GM19463 (cell line): ENCODE measurements around the gene ROR1.
"Not testable (repeated sequence)": the region's sequence is repeated elsewhere in the genome, so short reads cannot be mapped to it uniquely, and the experiment has no call there.

Experiments used
- ATAC-seq: cut with Tn5 transposase; IDR thresholded peaks from one replicate; pipeline ENCODE4 v1.9.1; 2021; ENCODE audit warnings: mild to moderate bottlenecking, moderate library complexity; ENCODE audit not compliant: unreplicated experiment

ROR1 gene

GRCh38 chr1:64080941-64081562 lies 307.2 kb downstream of the ROR1 start:
- no peak for ATAC-seq

- no peak for ATAC-seq
Observed at GRCh38 chr1:64082459-64082858, 308.6 kb downstream of the ROR1 start.

DNA sequence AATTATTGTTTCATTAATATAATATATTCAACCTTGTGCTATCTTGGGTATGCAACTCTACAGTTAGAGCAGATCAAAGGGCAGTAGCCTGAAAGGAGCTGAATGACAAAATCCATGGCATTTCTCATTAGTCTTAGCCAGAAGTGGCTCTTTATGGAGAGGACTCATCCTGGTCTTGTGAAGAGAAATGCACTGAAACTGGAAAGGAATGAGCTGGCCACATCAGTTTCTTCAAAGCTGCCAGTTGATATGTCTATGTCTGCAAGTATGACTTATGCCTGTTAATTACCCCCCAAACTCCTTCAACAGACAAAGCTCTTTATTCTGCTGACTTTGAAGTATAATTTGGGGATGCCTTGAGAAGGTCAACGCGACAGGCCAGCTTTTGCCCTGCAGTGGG lies 310.6 kb downstream of the ROR1 start:
- no peak for ATAC-seq

DNA sequence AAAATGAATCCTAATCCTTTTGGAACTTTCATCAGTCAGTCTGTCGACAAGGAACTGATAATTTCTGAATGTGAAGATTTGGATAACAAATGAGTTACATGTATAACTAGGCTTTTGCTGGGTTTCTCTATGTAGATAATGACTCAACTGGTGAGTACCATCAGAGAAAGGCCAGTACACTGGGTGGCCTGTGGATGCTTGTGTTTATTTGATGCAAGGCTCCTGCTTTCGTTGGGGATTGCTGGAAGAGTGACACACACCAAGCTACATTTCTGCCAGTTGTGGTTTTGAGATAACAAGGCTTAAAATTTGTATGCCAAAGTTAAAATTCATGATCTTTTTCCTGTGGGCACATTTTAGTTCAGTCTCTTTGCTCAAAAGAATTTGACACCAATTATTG lies 314.0 kb downstream of the ROR1 start:
- ATAC-seq: no peak

DNA sequence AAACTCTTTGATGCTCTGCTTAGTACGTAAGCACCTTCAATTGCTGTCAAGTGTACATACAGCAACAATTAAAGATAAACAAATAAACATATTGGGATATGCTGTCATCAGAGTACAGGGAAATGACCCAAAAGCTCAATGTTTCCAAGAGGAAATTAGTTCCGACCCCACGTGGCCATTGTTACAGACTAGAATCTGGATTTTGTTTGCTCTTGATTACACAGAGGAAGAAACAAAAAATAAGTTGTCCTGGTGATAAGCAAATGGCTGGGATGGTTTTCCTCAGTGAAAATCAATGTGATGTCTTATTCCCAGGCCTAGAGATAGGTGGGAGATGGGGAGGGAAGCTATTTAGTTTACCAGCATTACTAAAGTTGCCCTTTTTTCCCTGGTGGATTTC lies 316.6 kb downstream of the ROR1 start:
- no peak for ATAC-seq

- no peak for ATAC-seq
Observed at GRCh38 chr1:64092851-64093371, 319.1 kb downstream of the ROR1 start.

DNA sequence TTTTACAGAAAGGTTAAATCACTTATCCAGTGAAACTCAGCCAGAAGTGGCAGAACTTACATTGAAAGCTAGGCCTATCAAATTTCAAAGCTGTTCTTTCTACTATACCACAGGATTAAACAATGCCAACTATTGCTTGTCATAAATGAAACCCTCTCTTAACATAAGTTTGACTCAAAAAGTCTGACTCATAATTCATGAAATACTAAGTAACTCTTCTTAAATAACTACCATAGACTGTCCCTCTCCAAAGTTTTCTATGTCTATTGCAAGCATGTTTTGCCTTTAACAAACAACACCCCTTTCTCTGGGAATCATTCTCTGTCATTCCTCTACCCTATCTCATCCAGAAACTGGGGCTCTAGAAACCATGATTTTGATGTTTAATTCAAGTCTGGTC lies 320.1 kb downstream of the ROR1 start:
- ATAC-seq: no peak

- ATAC-seq: no peak
Observed at GRCh38 chr1:64095832-64096231, 322.0 kb downstream of the ROR1 start.

- no peak for ATAC-seq
Observed at GRCh38 chr1:64097859-64098258, 324.0 kb downstream of the ROR1 start.

DNA sequence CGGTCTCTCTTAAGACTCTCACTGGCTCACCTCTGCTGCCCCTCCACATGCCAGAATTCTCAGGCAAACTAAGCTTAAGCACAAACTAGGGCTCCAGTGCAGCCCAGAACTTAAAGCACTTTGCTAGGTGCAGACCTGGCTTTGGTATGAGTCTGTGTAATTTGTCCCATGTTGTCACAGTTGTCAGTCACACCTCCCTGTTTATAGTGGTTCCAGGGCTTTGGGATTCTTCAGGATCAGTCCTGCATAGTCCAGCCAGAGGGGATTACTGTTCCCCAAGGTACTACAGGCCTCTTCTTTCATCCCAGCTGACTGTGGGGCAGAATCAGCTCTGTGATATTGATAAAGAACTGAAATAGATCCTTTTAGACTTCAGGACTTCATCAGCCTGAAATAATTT lies 324.6 kb downstream of the ROR1 start:
- no peak for ATAC-seq

DNA sequence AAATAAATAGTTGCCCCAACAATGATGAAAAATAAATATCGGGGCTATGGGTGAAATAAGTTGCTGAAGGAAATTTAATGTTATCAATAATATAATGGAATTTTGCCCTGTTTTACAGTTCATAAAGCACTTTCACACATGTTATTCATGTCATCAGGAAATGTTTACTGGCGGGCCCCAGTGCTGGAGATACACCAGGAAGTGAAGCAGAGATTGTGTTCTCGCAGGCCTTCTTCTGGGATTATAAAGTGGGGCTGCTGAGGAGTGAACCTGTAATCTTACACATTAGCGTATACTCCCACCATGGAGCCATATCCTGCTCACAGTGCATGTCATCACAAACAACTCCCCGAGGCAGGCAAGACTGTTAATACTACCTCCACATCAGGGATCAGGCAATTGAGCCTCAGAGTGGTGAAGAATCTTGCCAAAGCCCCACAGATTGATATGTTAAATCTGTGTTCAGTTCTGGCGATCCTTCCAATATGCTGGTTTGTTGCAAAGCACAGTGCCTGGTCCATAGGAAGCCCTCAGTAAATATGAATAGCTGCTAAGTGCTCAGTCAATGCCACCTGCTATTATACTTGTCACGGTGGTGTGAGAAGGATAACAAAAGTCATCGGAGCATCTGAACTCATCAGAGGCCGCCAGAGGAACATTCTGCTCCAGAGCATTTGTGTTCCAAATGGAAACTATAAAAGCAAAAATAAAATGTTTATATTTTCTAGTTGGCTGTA lies 325.2 kb downstream of the ROR1 start:
- ATAC-seq: no peak

DNA sequence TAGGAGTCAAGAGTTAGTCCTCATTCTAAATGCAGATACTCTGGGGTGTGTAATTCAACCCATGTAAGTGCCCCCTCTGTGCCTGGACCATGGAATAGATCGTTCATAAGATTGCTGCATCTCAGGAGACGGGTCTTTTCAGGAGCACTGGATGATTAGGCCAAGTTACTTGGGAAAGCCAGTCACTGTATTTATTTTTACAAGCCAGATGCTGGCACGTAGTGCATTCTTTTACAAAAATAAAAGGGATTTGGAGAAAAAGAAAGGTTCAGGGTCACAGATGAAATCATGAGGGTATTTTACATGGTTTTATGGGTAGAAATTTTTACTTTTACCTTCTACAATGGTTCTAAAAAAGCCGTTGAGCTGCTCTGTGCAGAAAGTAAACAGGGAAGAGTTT lies 327.0 kb downstream of the ROR1 start:
- no peak for ATAC-seq

GRCh38 chr1:64104585-64104984 lies 330.8 kb downstream of the ROR1 start:
- ATAC-seq: not testable (repeated sequence)

DNA sequence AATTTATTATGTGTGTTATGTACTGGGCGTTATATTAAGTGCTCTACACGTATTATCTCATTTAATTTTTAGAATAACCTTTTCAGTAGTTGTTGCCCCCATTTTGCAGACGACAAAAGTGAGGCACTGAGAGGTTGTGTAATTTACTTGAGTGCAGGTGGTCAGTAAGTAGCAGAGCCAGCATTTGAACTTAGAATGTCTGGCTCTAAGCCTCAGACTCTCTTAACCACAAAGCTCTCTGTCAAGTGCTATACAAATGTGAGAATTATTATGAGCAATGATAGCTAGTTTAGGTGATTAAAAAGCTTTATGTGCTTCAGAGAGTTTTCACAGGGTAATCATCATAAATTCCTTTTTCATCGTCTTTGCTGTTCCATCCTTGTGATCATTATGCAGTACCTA lies 333.3 kb downstream of the ROR1 start:
- no peak for ATAC-seq

DNA sequence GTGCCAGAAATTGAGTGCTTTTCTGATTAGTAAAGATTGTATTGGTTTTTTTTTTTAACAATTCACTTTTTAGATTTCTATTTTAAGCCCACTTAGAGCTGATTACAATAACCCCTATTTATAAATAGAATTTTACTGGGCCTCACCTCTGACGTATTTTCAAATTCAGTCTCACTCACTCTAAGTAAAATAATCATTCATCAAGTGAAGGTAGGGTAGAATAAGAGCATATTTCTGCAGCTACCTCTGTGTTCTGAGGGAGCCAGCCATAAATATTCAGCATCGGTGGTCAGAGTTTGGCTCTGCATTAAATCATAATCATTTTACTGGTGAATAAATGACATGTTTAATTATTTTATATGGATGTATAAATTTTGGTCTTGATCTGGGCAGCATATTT lies 333.8 kb downstream of the ROR1 start:
- no peak for ATAC-seq

- ATAC-seq: no peak
Observed at GRCh38 chr1:64110924-64111777, 337.3 kb downstream of the ROR1 start.

GRCh38 chr1:64111787-64112186 lies 338.0 kb downstream of the ROR1 start:
- no peak for ATAC-seq

DNA sequence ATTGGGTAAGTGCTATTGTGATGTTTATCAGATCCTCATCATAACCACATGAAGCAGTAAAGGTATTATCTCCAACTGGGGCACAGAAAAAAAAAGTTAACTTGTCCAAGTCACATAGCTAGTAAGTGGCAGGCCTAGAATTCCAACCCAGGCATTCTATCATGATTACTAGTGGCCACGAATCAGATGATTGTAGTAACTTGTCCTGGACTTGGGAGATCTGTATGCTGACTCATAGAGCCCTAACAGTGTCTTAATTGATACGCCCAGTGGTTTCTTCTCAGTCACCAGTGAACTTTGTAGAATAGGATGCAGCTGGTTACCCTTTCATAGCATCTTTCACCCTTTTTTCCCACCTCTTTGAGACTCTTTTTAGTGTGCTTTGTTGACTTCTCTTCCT lies 338.5 kb downstream of the ROR1 start:
- ATAC-seq: no peak

GRCh38 chr1:64114012-64114525 lies 340.3 kb downstream of the ROR1 start:
- ATAC-seq: no peak

DNA sequence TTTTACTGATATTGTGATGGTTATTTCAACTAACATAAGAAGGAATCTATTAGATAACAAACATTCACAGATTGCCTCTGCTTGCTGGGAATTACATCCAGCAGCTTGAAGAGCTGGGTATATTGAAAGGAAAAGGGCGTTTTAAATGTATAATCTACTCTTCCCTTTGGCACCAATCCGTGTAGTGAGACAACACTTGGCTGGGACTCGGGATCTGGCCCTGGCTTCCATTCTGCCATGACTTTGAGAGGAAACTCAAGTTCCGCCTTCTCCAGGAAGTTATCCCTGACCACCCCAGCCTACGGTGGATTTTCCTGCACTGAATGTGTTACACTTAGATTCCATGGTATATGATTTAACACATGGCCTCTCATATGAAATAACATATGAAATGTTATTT lies 342.7 kb downstream of the ROR1 start:
- ATAC-seq: no peak

DNA sequence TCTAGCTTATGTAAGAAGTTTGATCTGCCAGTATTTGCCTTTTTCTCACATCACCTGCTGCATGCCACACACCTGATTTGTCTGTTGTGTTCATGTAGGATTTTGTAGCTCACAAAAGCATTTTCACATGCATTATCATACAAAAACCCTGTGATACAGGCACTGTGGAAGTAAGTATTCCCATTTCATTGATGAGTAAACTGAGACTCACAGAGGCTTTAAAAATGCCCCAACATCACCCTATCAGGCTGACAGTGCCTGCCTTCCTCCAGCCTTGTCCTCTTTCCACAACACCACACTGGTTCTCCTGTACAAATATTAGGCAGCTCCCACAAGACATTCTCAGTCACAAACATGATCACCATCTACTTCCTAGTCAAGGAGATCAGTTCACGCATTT lies 343.7 kb downstream of the ROR1 start:
- no peak for ATAC-seq
